Lung (tissue), 12 donors: ENCODE measurements around the gene POU4F1. TPM values are rescaled to one million over a fixed set of nuclear protein-coding genes. Genes with fewer than 3 reads are reported as not detected.
"Not testable (repeated sequence)": the region's sequence is repeated elsewhere in the genome, so short reads cannot be mapped to it uniquely, and the experiment has no call there.

Experiments
- ATAC-seq: fragments of 200-7000 bp; cut with Tn5 transposase; one replicate; pipeline ENCODE4 v1.9.1; 2020; ENCODE audit warnings: moderate number of reproducible peaks; ENCODE audit not compliant: insufficient read depth, low FRiP score
- DNase-seq, 3 donors: peaks; one replicate each; pipeline ENCODE4 v3.0.0-alpha.2; 2013 to 2017
- H3K27ac ChIP-seq, 2 donors: one replicate each; pipeline ENCODE4 v1.5.1; 2013; ENCODE audit warnings: mild to moderate bottlenecking in 2 of 2, moderate library complexity in 2 of 2, control low read depth in 1 of 2, inconsistent platforms in 1 of 2, low read depth in 1 of 2, low read length in 1 of 2
- H3K27me3 ChIP-seq, 3 donors: one replicate each; pipeline ENCODE4 v1.5.1; 2013; ENCODE audit warnings: low read length in 2 of 3; ENCODE audit not compliant: control insufficient read depth in 3 of 3, insufficient read depth in 3 of 3
- H3K36me3 ChIP-seq, 4 donors: one replicate each; pipeline ENCODE4 v1.5.1; 2013; ENCODE audit warnings: low read length in 4 of 4, mild to moderate bottlenecking in 1 of 4, moderate library complexity in 1 of 4; ENCODE audit not compliant: control insufficient read depth in 4 of 4, insufficient read depth in 4 of 4
- H3K4me1 ChIP-seq, 5 donors: one replicate each; pipeline ENCODE4 v1.5.1; 2013; ENCODE audit warnings: low read length in 5 of 5, mild to moderate bottlenecking in 2 of 5, moderate library complexity in 1 of 5; ENCODE audit not compliant: control insufficient read depth in 5 of 5, insufficient read depth in 5 of 5
- H3K4me3 ChIP-seq: one replicate; pipeline ENCODE4 v1.5.1; 2013; ENCODE audit warnings: mild to moderate bottlenecking, control low read depth, moderate library complexity
- H3K9ac ChIP-seq, 2 donors: one replicate each; pipeline ENCODE4 v1.5.1; 2013; ENCODE audit warnings: low read length in 2 of 2, control low read depth in 1 of 2; ENCODE audit not compliant: insufficient read depth in 1 of 2
- H3K9me3 ChIP-seq, 4 donors: one replicate each; pipeline ENCODE4 v1.5.1; 2013; ENCODE audit warnings: low read length in 3 of 4, mild to moderate bottlenecking in 1 of 4, moderate library complexity in 1 of 4; ENCODE audit not compliant: control insufficient read depth in 4 of 4, insufficient read depth in 3 of 4
- CTCF ChIP-seq: IDR thresholded peaks from 2 replicates; pipeline ENCODE4 v1.5.1; 2012; ENCODE audit warnings: mild to moderate bottlenecking; ENCODE audit errors: control extremely low read depth, extremely low read depth
- WGBS, 2 donors: extraction: QIAGEN DNeasy Blood & Tissue Kit; methylation state at CpG; one replicate each; pipeline ENCODE4 v1.1.7; 2013; 5-methylcytosine and 5-hydroxymethylcytosine counted together
- polyA plus RNA-seq, 2 donors: library from polyadenylated mRNA; stranded (reverse); fragments of 200-250 nt; gene quantifications; one replicate each; pipeline ENCODE4 v1.2.1, GENCODE V29; 2013
- total RNA-seq, 2 donors: library from RNA; depleted of rRNA in 1 of 2; stranded (reverse); fragments of >200 nt in 1 of 2; gene quantifications; one replicate each; pipeline ENCODE4 v1.2.1, GENCODE V29; 2014 to 2021
- donor health status: control.
- donor health status: control.
- donor health status: Bipolar disorder and iron deficiency.
- donor health status: healthy.
- donor health status: DM: yes; HTN: yes; CAD: no.

Gene POU4F1
- total and polyA plus RNA-seq, 4 donors: not detected

GRCh38 chr13:78649997-78650716 is 46.8 kb upstream of the POU4F1 start:
- TF ChIP-seq CTCF: no peak
- H3K4me1 ChIP-seq: peaks cover 0 to 23% (median 4%) of the 10 kb centered on the region in 5 donors
- H3K27me3 ChIP-seq: no peaks in the 10 kb centered on the region
- DNase-seq (no peak), ATAC-seq (no peak)
- no peaks in the 10 kb centered on the region for H3K36me3 ChIP-seq
- no peaks in the 10 kb centered on the region for H3K9me3 ChIP-seq
- 14 to 29% methylated on average over 3 of the region's 3 CpGs for WGBS, 2 donors
- no peak overlapping the region for H3K9ac ChIP-seq
- no peak overlapping the region for H3K4me3 ChIP-seq
- no peak overlapping the region for H3K27ac ChIP-seq

- H3K4me3 ChIP-seq, ATAC-seq, H3K9me3 ChIP-seq, H3K36me3 ChIP-seq, H3K27ac ChIP-seq, H3K9ac ChIP-seq, H3K27me3 ChIP-seq: not testable (repeated sequence)
- peak in 1 of 3 donors; percentile 13 for DNase-seq
- 60 to 64% methylated on average over 11 of the region's 11 CpGs for WGBS, 2 donors
- H3K4me1 ChIP-seq: peaks cover 0 to 14% (median 2%) of the 10 kb centered on the region in 5 donors
Observed at GRCh38 chr13:78647109-78647678, 43.8 kb upstream of the POU4F1 start.

- H3K4me1 ChIP-seq: no peaks in the 10 kb centered on the region
- no peaks in the 10 kb centered on the region for H3K9me3 ChIP-seq
- no peak overlapping the region for H3K9ac ChIP-seq
- no peak for ATAC-seq
- no peak for TF ChIP-seq CTCF
- H3K27me3 ChIP-seq: no peaks in the 10 kb centered on the region
- H3K27ac ChIP-seq: no peak overlapping the region
- H3K36me3 ChIP-seq: peaks cover 12 to 18% (median 15%) of the 10 kb centered on the region in 4 donors
- no peak for DNase-seq
- H3K4me3 ChIP-seq: no peak overlapping the region
- WGBS, 2 donors: 88 to 90% methylated on average over 4 of the region's 4 CpGs
Observed at GRCh38 chr13:78638216-78638615, 34.9 kb upstream of the POU4F1 start.

- Histone ChIP-seq H3K4me1 (no peaks in the 10 kb centered on the region), H3K9ac (no peak overlapping the region), H3K36me3 (peaks cover 16 to 30% (median 22%) of the 10 kb centered on the region in 4 donors), H3K27me3 (no peaks in the 10 kb centered on the region), H3K27ac (no peak overlapping the region), H3K4me3 (no peak overlapping the region), H3K9me3 (no peaks in the 10 kb centered on the region)
- ATAC-seq: no peak
- DNase-seq: no peak
- TF ChIP-seq CTCF: no peak
Observed at GRCh38 chr13:78636495-78636894, 33.1 kb upstream of the POU4F1 start.
